Thyroid gland (tissue), 4 donors: ENCODE measurements around the gene TTF1.

Source experiments
- POLR2A ChIP-seq, 2 donors: fragments of 450-650 bp; IDR thresholded peaks; one replicate each; pipeline ENCODE4 v1.6.1; 2017; ENCODE audit warnings: antibody characterized with exemption in 2 of 2, mild to moderate bottlenecking in 2 of 2, moderate library complexity in 1 of 2
- TF ChIP-seq, protein P1 (sequence below), 6 experiments: fragments of 200-600 bp in 3 of 6; fragments of 450-650 bp in 3 of 6; sonication (generic) in 3 of 6; IDR thresholded peaks; one replicate each; pipeline ENCODE4 v1.5.1; 2016 to 2019; ENCODE audit warnings: antibody characterized with exemption in 6 of 6, mild to moderate bottlenecking in 2 of 6, inconsistent platforms in 1 of 6, moderate library complexity in 1 of 6

DNA sequence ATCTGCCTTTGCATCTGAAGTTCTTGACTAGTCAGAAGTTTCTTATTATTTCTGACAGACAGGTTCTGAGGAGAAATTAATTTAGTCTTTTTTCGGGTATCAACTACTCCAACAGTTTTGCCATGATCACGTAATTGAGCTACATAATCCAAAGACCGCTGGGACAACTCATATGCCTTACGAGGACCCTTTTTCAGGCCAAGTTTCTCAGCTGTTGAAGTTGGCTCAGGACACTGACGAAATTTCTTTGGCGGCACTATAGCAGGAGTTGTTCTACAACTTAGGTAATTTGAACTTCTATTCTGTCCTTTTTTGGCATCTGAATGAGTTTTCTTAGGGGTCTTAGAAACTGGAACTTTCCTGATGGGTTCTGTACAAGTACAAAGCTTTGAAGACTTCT, 79.1 kb downstream of the TTF1 start:
- TF ChIP-seq POLR2A (IDR thresholded peaks at IDR 0.05), result no peak
- TF ChIP-seq, protein P1, sequence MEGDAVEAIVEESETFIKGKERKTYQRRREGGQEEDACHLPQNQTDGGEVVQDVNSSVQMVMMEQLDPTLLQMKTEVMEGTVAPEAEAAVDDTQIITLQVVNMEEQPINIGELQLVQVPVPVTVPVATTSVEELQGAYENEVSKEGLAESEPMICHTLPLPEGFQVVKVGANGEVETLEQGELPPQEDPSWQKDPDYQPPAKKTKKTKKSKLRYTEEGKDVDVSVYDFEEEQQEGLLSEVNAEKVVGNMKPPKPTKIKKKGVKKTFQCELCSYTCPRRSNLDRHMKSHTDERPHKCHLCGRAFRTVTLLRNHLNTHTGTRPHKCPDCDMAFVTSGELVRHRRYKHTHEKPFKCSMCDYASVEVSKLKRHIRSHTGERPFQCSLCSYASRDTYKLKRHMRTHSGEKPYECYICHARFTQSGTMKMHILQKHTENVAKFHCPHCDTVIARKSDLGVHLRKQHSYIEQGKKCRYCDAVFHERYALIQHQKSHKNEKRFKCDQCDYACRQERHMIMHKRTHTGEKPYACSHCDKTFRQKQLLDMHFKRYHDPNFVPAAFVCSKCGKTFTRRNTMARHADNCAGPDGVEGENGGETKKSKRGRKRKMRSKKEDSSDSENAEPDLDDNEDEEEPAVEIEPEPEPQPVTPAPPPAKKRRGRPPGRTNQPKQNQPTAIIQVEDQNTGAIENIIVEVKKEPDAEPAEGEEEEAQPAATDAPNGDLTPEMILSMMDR (IDR thresholded peaks at IDR 0.05), result no peak
